ENCODE data around the gene FSIP1. TPM values are rescaled to one million over a fixed set of nuclear protein-coding genes. Genes with fewer than 3 reads are reported as not detected.

The FSIP1 gene
- polyA plus RNA-seq, 4 donors = 1.8 to 2.8 (median 2.0) TPM

GRCh38 chr15:39654304-39654703, 128.3 kb downstream of the FSIP1 start:
- no peak for DNase-seq (ENCODE audit: low read depth in 4 of 4, low spot score in 3 of 4)

GRCh38 chr15:39651881-39652280, 130.8 kb downstream of the FSIP1 start:
- DNase-seq (ENCODE audit: low read depth in 4 of 4, low spot score in 3 of 4) = no peak

- DNase-seq (ENCODE audit: low read depth in 4 of 4, low spot score in 3 of 4) = no peak
These were observed 131.3 kb downstream of the FSIP1 start for GRCh38 chr15:39651295-39651694.

DNA sequence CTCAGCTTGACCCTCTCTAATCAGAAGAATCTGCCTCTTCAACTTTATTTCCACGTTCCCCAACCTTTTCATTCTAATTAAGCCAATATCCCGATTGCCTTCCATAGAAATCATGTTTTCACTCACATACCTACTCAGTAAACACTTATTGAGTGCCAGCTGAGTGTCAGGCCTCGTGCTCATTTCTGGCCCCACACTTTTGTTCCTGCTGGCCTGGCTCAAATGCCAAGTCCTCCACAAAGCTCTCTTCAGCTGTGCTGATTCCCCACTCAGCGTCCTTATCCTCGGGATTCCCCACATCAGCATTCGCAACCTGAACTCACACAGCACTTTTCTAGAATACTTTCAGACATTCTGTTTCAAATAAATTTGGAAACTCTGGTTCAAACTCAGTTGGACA, 132.9 kb downstream of the FSIP1 start:
- DNase-seq (ENCODE audit: low read depth in 4 of 4, low spot score in 3 of 4) = no peak

DNA sequence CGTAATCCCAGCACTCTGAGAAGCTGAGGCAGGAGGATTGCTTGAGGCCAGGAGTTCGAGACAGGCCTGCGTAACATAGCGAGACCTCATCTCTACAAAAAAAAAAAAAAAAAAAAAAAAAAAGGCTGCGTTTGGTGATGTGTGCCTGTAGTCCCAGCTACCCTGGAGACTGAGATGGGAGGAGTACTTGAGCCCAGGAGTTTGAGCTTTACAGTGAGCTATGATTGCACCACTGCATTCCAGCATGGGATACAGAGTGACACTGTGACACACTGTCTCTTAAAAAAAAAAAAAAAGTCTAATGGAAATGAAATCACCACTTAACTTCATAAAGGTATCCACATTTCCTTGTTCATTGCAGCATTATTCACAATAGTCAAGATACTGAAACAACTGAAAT, 136.2 kb downstream of the FSIP1 start:
- no peak for DNase-seq (ENCODE audit: low read depth in 4 of 4, low spot score in 3 of 4)

GRCh38 chr15:39645976-39646257, 136.7 kb downstream of the FSIP1 start:
- no peak for DNase-seq (ENCODE audit: low read depth in 4 of 4, low spot score in 3 of 4)

- no peak for DNase-seq (ENCODE audit: low read depth in 4 of 4, low spot score in 3 of 4)
These were observed 137.3 kb downstream of the FSIP1 start for GRCh38 chr15:39645138-39645975.

- no peak for DNase-seq (ENCODE audit: low read depth in 4 of 4, low spot score in 3 of 4)
These were observed 138.5 kb downstream of the FSIP1 start for GRCh38 chr15:39644136-39644535.

DNA sequence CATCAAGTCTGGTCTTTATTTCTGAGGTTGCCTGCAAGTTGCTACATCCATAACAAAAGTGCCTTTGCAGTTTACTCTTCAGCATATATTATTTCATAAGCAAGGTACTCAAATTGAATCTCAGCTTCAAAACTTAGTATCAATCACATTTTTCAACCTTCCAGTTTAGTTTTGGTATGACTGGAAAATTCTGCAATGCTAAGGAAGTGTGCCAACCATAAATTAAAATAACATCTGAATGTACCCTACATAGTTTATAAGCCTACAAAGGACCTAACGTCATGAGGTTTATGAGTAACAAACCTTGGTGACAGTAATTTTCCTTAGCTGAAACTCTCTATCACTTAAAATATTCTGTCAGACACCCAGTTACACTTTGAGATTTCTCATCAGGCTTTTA, 138.9 kb downstream of the FSIP1 start:
- DNase-seq (ENCODE audit: low read depth in 4 of 4, low spot score in 3 of 4) = no peak

GRCh38 chr15:39642011-39642640, 140.5 kb downstream of the FSIP1 start:
- no peak for DNase-seq (ENCODE audit: low read depth in 4 of 4, low spot score in 3 of 4)

DNA sequence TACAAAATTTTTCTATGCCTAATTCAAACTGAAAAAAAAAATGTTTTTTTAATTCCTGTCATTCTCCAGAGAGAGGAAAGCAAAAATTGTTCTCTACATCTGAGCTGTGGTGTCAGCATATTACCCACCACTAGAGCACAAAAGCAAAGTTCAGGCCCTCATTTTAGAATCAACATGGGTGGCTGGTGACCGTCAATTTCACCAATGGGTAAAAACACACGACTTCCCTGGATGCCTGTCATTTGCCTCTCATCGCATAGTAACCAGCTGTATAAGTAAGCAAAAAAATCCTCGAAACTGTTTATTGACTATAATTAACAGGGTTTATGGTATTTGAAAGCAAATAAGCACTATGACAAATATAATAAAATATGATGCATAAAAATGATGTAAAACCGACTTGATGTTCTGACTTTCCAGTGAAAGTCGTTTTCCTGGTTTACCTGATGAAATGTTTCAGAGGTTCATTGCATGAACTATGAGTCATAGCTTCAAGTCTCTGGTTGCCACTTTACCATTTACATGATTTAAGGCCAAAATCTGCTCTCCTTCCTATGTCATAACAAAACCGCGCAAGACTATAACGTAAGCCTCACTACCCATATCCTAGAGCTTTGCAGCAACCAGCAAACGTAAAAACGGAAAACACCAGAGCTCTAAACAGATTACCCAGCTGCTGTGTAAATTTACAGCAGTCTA, 141.3 kb downstream of the FSIP1 start:
- DNase-seq (ENCODE audit: low read depth in 4 of 4, low spot score in 3 of 4) = no peak

DNA sequence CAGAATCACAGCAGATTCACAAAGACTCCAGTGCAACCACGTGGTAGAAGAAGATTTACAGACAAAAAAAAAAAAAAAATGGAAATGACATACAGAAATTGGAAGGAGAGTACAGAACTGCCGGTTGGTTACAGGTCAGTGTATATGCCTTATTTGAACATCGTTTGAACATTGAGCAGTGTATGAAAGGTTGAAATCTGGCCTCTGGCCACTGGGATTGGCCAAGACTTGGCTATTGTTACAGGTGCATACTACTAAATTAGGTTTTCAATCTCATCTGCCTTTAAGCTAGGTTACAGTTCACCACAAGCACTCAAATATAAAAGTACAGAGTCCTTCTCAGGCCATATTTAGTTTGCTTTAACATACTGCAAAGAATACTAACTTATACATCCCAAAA, 142.0 kb downstream of the FSIP1 start:
- no peak for DNase-seq (ENCODE audit: low read depth in 4 of 4, low spot score in 3 of 4)

GRCh38 chr15:39639037-39639436, 143.6 kb downstream of the FSIP1 start:
- DNase-seq (ENCODE audit: low read depth in 4 of 4, low spot score in 3 of 4) = no peak

DNA sequence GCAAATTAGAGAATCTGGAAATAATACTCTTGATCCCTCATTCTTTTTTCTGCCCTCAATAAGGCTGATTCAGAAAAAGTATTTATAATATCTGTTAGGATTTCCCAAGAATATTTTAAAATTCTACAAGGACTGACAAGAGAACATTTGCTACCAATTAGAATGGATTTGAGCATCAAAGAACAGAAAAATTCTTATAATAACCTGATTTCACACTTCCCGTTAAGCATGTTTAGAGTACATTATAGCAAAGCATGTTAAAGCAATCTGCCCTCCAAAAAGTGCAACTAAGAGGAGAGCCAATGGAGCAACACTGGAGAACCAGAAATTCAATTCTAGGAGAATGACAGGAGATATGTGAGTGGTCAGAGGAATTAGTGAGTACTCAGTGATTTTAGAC, 144.6 kb downstream of the FSIP1 start:
- no peak for DNase-seq (ENCODE audit: low read depth in 4 of 4, low spot score in 3 of 4)

DNA sequence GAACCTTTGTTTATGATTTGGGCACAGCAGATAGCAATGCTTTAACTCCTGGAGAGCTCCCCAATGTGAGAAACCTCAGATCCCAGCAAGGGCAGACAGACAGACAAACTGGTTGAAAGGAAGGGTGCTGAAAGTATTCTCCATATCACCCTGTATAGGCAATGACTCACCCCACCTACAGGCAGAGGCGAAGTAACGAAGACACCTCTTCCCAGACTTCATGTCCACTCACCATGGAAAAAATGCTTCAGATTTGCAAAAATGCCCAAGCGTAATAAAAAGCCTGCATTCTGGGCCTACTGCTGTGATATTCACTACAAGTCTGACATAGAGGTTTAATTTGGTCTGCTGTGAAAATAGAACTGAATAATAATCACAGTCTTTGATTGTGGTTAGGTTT, 151.3 kb downstream of the FSIP1 start:
- DNase-seq (ENCODE audit: low read depth in 4 of 4, low spot score in 3 of 4) = no peak

DNA sequence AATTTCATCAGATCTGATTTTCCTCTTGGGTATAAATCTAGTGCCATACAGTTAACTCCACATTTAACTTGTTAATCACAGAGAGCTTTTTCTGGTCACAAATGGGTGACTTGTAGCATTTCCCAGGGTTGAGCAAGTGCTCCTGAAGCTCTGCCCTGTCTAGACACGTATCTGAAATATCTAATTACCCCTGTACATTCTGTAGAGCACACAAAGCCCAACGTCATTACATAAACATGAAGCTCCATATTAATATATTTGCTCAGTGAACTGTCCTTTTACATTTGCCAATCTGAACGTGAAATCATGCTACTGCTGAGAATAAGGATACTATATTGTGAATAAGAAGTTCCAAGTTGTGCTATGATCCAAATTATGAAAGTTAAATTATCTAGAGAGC, 152.7 kb downstream of the FSIP1 start:
- DNase-seq (ENCODE audit: low read depth in 4 of 4, low spot score in 3 of 4) = no peak

DNA sequence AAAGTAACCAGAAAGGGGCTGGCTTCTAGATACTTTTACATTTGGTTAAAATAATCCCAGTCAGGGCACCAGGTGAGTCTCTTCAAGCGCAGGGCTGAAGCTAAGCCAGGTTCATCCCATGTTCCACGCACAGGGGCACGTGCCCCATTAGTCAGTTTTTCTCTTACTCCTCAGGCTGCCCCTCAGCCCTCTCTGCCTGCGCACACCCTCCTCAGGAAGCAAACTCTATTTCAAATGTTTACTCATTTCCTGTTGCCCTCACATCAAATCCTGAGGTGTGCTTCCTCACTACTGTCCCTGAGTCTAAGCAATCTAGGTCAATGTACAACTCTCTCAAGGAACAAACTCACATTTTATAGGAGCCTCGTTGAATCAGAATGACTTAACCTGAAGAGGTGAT, 153.3 kb downstream of the FSIP1 start:
- DNase-seq (ENCODE audit: low read depth in 4 of 4, low spot score in 3 of 4) = no peak

DNA sequence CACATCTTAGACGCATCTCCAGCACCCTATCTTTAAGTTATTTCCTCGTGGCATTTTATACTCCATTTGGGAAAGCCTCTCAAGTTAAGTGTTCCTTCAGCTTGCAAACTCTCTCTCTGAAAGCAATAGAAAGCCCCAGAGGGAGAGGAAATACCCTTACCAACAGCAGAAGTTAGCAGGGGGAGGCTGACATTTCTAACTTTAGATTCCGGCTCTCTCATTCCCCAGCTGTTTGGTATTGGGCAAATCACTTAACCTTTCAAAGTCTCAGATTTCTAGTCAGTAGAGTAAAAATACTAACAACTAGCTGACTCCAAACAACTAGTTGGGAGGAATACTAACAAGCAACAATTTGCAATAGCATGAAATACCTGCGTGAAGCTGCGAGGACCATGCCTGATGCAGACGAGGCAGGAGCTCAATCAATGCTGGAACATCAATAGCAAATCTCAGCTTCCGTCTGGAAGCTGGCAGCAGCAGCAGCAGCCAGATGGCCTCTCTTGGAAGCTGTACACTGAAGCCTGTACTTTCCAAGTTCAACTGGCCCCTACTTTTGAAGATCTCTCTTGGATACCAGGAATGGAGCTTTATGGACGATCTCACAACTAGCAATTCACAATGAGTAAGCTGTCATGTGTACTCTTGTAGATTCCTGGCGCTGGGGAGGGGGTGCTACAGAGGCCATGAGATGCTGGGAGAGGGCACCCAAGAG, 153.9 kb downstream of the FSIP1 start:
- DNase-seq (ENCODE audit: low read depth in 4 of 4, low spot score in 3 of 4) = no peak

DNA sequence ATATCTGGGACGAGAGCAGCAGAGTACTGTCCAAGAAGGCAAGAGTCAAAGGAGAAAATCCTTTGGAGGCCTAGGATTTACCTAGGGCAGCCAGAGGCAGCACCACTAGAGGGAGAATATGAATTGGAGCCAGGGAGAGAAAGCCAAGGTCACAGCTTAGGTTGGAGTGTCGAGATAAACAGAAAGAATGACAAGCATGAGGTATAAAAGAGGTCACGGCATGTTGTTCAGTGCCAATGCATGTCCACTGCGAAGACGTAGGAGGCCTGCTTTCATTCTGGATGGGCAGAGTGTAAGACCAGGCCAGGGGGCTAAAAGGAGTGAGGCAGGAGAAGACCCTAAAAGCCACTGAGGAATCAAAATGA, 154.5 kb downstream of the FSIP1 start:
- DNase-seq (ENCODE audit: low read depth in 4 of 4, low spot score in 3 of 4) = no peak

DNA sequence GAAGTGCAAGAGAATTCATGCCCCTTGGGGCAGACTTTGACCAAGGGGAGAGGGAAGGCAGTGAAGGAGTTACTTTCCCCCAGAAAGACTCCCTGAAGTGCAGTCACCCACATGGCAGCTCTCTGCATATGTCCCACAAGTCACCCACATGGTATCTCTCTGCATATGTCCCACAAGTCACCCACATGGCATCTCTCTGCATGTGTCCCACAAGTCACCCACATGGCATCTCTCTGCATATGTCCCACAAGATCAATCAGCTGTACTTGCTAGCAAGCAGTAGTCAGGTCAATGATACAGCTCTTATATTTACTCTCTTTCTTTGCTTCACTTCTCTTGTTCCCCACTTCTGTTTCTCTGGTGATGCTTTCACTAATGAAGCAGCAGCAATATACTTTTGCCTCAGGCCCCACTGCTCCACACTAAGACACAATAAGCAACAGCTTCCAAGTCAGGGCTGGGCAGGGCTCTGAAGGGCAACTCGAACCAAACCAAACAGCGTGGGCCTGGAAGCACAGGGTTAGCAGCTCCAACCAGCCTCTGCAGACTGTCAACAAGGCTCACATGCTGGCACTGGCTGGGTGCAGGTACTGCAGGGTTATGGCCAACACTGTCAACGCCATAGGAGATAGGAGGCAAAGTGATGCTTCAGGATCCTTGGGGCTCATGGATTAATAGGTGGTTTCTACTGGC, 155.0 kb downstream of the FSIP1 start:
- no peak for DNase-seq (ENCODE audit: low read depth in 4 of 4, low spot score in 3 of 4)

GRCh38 chr15:39625856-39626255, 156.8 kb downstream of the FSIP1 start:
- no peak for DNase-seq (ENCODE audit: low read depth in 4 of 4, low spot score in 3 of 4)

Measured in right renal pelvis (tissue), 4 donors.